Adrenal gland (tissue), 12 donors: Measurements from ENCODE around the gene SCARF1. TPM values are rescaled to one million over a fixed set of nuclear protein-coding genes. Genes with fewer than 3 reads are reported as not detected.

Source experiments
- DNase-seq, 7 donors: peaks; one replicate each; pipeline ENCODE4 v3.0.0-alpha.2; 2019 to 2020
- H3K27ac ChIP-seq, 5 donors: fragments of 200-600 bp; sonication (generic) in 4 of 5; 1 replicate in 3 of 5; 2 replicates in 2 of 5; pipeline versions ENCODE4 v1.5.1 to v1.8.0; 2016 to 2020; ENCODE audit warnings: mild to moderate bottlenecking in 1 of 5
- H3K27me3 ChIP-seq: fragments of 200-600 bp; 2 replicates; pipeline ENCODE4 v1.8.0; 2021
- H3K36me3 ChIP-seq, 2 donors: fragments of 200-600 bp; replicated peaks in 1 of 2; 1 replicate in 1 of 2; 2 replicates in 1 of 2; pipeline versions ENCODE4 v1.5.1 to v1.8.0; 2018 to 2022
- H3K4me1 ChIP-seq, 2 donors: fragments of 200-600 bp; replicated peaks in 1 of 2; 1 replicate in 1 of 2; 2 replicates in 1 of 2; pipeline versions ENCODE4 v1.5.1 to v1.8.0; 2018 to 2021
- H3K4me3 ChIP-seq, 4 donors: fragments of 200-600 bp; sonication (generic) in 3 of 4; one replicate each; pipeline ENCODE4 v1.5.1; 2016 to 2018
- H3K9me3 ChIP-seq, 3 donors: fragments of 200-600 bp; sonication (generic) in 1 of 3; replicated peaks in 1 of 3; 1 replicate in 2 of 3; 2 replicates in 1 of 3; pipeline versions ENCODE4 v1.5.1 to v1.8.0; 2016 to 2021
- CTCF ChIP-seq, 6 experiments: fragments of 450-650 bp in 4 of 6; fragments of 200-600 bp in 2 of 6; sonication (generic) in 1 of 6; IDR thresholded peaks; 1 replicate in 5 of 6; 2 replicates in 1 of 6; pipeline versions ENCODE4 v1.5.1 to v1.8.0; 2016 to 2021; ENCODE audit warnings: antibody characterized with exemption in 6 of 6, mild to moderate bottlenecking in 2 of 6, moderate library complexity in 1 of 6
- POLR2A ChIP-seq, 2 donors: fragments of 450-650 bp; IDR thresholded peaks; one replicate each; pipeline ENCODE4 v1.6.1; 2017; ENCODE audit warnings: antibody characterized with exemption in 2 of 2, mild to moderate bottlenecking in 2 of 2, moderate library complexity in 1 of 2
- WGBS, 4 donors: extraction: QIAGEN DNeasy Blood & Tissue Kit in 2 of 4; methylation state at CpG; one replicate each; pipeline versions ENCODE4 v1.1.5 to v1.1.7; 2013 to 2017; 5-methylcytosine and 5-hydroxymethylcytosine counted together
- intact Hi-C, 2 donors: fragments of 100-400 bp; cut with DNase I; formaldehyde crosslinking; loops; one replicate each; pipeline versions ENCODE4 v1.14.1 to v1.15.0; 2022 to 2023
- polyA plus RNA-seq, 3 donors: library from polyadenylated mRNA; stranded (reverse); fragments of 200-250 nt in 2 of 3; fragments of 350-450 nt in 1 of 3; fragmentation: Illumina TruSeq in 1 of 3; extraction: RNeasy Lipid Tissue Mini Kit (QIAGEN cat#74804) in 1 of 3; gene quantifications; one replicate each; pipeline ENCODE4 v1.2.3, GENCODE V29; 2013 to 2014
- total RNA-seq, 9 donors: library from RNA; depleted of rRNA in 4 of 9; stranded (reverse); fragments of >200 nt in 4 of 9; fragments of 120-200 nt in 1 of 9; fragmentation: NEBNext Ultra II Directional in 1 of 9; extraction: Animal tissue kit (Norgen Biotek cat#: 25700) in 1 of 9; gene quantifications; one replicate each; pipeline versions ENCODE4 v1.1.0 to v1.2.4, GENCODE V29; 2013 to 2023
- donor health status: healthy with polysubstance abuse.
- donor health status: Bipolar disorder and iron deficiency.
- donor health status: DM: yes; HTN: yes; CAD: no.
- donor health status: DM: no; HTN: no; CAD: no.
- donor health status: DM: no; HTN: no; CAD: no.
- donor health status: DM: yes; HTN: yes; CAD: no.

SCARF1 gene
- total and polyA plus RNA-seq, 12 donors, result 0.81 to 24.8 (median 16.0) TPM

GRCh38 chr17:1646199-1646875 lies 805 bp upstream of the SCARF1 start:
- no peaks in the 10 kb centered on the region for H3K27me3 ChIP-seq
- peak overlapping the region in 1 of 5 donors; percentile 79 for H3K27ac ChIP-seq
- DNase-seq, result no peak
- no peaks in the 10 kb centered on the region for H3K9me3 ChIP-seq
- peaks cover 21 to 48% of the 10 kb centered on the region in 2 donors for H3K4me1 ChIP-seq
- H3K36me3 ChIP-seq, result peaks cover 0 to 11% of the 10 kb centered on the region in 2 donors
- intact Hi-C loops, result loop anchor here in 1 of 2 donors (5.0 kb wide), 1 partner anchor 69 kb away; no protein-coding TSS in a partner anchor
- no peak overlapping the region for H3K4me3 ChIP-seq
- WGBS, 4 donors, result 75 to 87% (median 86%) methylated on average over 7 to 13 of the region's 13 CpGs
- TF ChIP-seq POLR2A (IDR thresholded peaks at IDR 0.05) (no peak), CTCF (IDR thresholded peaks at IDR 0.05) (no peak)

- Histone ChIP-seq H3K4me1 (peaks cover 12 to 31% of the 10 kb centered on the region in 2 donors), H3K27ac (peak overlapping the region in 3 of 5 donors; percentile 31 to 79 (median 62)), H3K36me3 (no peaks in the 10 kb centered on the region), H3K9me3 (no peaks in the 10 kb centered on the region), H3K27me3 (no peaks in the 10 kb centered on the region), H3K4me3 (peak overlapping the region in 2 of 4 donors; percentile 12 to 69)
- intact Hi-C loops, result loop anchor here in 1 of 2 donors (5.0 kb wide), 1 partner anchor 67 kb away; no protein-coding TSS in a partner anchor
- TF ChIP-seq POLR2A (IDR thresholded peaks at IDR 0.05), result no peak
- no peak for TF ChIP-seq CTCF (IDR thresholded peaks at IDR 0.05)
- no peak for DNase-seq
- WGBS, 4 donors, result 51 to 71% (median 59%) methylated on average over 3 to 15 of the region's 15 CpGs
Observed at GRCh38 chr17:1644493-1645206, 882 bp downstream of the SCARF1 start.

GRCh38 chr17:1643999-1644492 lies 1.5 kb downstream of the SCARF1 start:
- intact Hi-C loops, result no loop called here
- Histone ChIP-seq H3K4me1 (peaks cover 12 to 30% of the 10 kb centered on the region in 2 donors), H3K27ac (peak overlapping the region in 2 of 5 donors; percentile 62 to 79), H3K9me3 (no peaks in the 10 kb centered on the region), H3K36me3 (no peaks in the 10 kb centered on the region), H3K4me3 (peak overlapping the region in 1 of 4 donors; percentile 69), H3K27me3 (no peaks in the 10 kb centered on the region)
- WGBS, 4 donors, result 40 to 63% (median 42%) methylated on average over 5 to 13 of the region's 13 CpGs
- no peak for DNase-seq
- TF ChIP-seq POLR2A (IDR thresholded peaks at IDR 0.05), result no peak
- TF ChIP-seq CTCF (IDR thresholded peaks at IDR 0.05), result no peak
